Testis (tissue), 3 donors: ENCODE results near the gene FBXO24. TPM values are rescaled to one million over a fixed set of nuclear protein-coding genes. Genes with fewer than 3 reads are reported as not detected.

Experiments
- DNase-seq: peaks from one replicate; pipeline ENCODE4 v3.0.0-alpha.2; 2019
- H3K27ac ChIP-seq, 2 donors: fragments of 200-600 bp; sonication (generic); one replicate each; pipeline ENCODE4 v1.5.1; 2019
- H3K27me3 ChIP-seq: fragments of 200-600 bp; sonication (generic); one replicate; pipeline ENCODE4 v1.5.1; 2019
- H3K36me3 ChIP-seq: fragments of 200-600 bp; sonication (generic); one replicate; pipeline ENCODE4 v1.5.1; 2017; ENCODE audit warnings: low read depth; ENCODE audit errors: missing control alignments
- H3K4me1 ChIP-seq: fragments of 200-600 bp; sonication (generic); one replicate; pipeline ENCODE4 v1.5.1; 2019
- H3K4me3 ChIP-seq, 2 donors: fragments of 200-600 bp; sonication (generic); one replicate each; pipeline ENCODE4 v1.5.1; 2017 to 2019
- H3K9me3 ChIP-seq: fragments of 200-600 bp; sonication (generic); one replicate; pipeline ENCODE4 v1.5.1; 2017
- CTCF ChIP-seq, 3 experiments: fragments of 450-650 bp in 2 of 3; fragments of 200-600 bp in 1 of 3; sonication (generic) in 1 of 3; IDR thresholded peaks; one replicate each; pipeline ENCODE4 v1.5.1; 2016 to 2019; ENCODE audit warnings: antibody characterized with exemption in 3 of 3, mild to moderate bottlenecking in 2 of 3, moderate library complexity in 1 of 3
- POLR2A ChIP-seq: fragments of 450-650 bp; IDR thresholded peaks from one replicate; pipeline ENCODE4 v1.6.1; 2017; ENCODE audit warnings: antibody characterized with exemption, mild to moderate bottlenecking, moderate library complexity
- WGBS, 2 donors: methylation state at CpG; one replicate each; pipeline ENCODE4 v1.1.5; 2018; 5-methylcytosine and 5-hydroxymethylcytosine counted together
- intact Hi-C: fragments of 100-400 bp; cut with DNase I; formaldehyde crosslinking; loops from one replicate; pipeline ENCODE4 v1.15.1; 2023; ENCODE audit warnings: low total_unique reads
- polyA plus RNA-seq: library from polyadenylated mRNA; stranded (reverse); fragments of 350-450 nt; fragmentation: Illumina TruSeq; extraction: RNeasy Lipid Tissue Mini Kit (QIAGEN cat#74804); gene quantifications from one replicate; pipeline ENCODE4 v1.2.3, GENCODE V29; 2014; ENCODE audit warnings: low read depth, low replicate concordance; ENCODE audit not compliant: insufficient read depth
- small RNA-seq, 2 donors: library from RNA; depleted of rRNA; stranded (forward); fragments of <200 nt; gene quantifications; one replicate each; pipeline ENCODE3, GENCODE V24; 2016
- total RNA-seq, 2 donors: library from RNA; depleted of rRNA; stranded (reverse); fragments of >200 nt; gene quantifications; one replicate each; pipeline ENCODE4 v1.2.3, GENCODE V29; 2016

Gene FBXO24
- total and polyA plus RNA-seq, 3 donors from 2014 or later = 37.5 to 112 (median 74.5) TPM

- Histone ChIP-seq H3K27me3 (no peaks in the 10 kb centered on the region), H3K4me3 (no peak overlapping the region), H3K4me1 (no peaks in the 10 kb centered on the region), H3K9me3 (no peaks in the 10 kb centered on the region), H3K36me3 (no peaks in the 10 kb centered on the region), H3K27ac (no peak overlapping the region)
- intact Hi-C loops = no loop called here
- no peak for TF ChIP-seq CTCF (IDR thresholded peaks at IDR 0.05)
- TF ChIP-seq POLR2A = no peak
- no peak for DNase-seq
- 83 to 88% methylated on average over 11 to 15 of the region's 15 CpGs for WGBS, 2 donors
Measured at GRCh38 chr7:100649826-100650565, 63.9 kb downstream of the FBXO24 start.

Small RNA genes lying within 50 kb of the gene (small RNA-seq; reads per million reads assigned to genes)
- gene SAP25 = 0 reads per million in 2 donors

Other genes starting within 250 kb of the FBXO24 start
- 100 to 1,000 TPM; 155 to 258 TPM for gene PILRB, start 228.2 kb upstream of the FBXO24 start, total RNA-seq
- gene PILRB, start 228.2 kb upstream of the FBXO24 start, polyA plus RNA-seq = 126 TPM
- 10 to 100 TPM; 12.0 to 18.0 TPM for gene PILRA, start 212.8 kb upstream of the FBXO24 start, total RNA-seq
- gene PILRA, start 212.8 kb upstream of the FBXO24 start, polyA plus RNA-seq = 16.3 TPM
- 100 to 1,000 TPM in 1 of 2 donors, 10 to 100 TPM in 1; 83.5 to 145 TPM for gene ZCWPW1, start 157.6 kb upstream of the FBXO24 start, total RNA-seq
- 96.5 TPM for gene ZCWPW1, start 157.6 kb upstream of the FBXO24 start, polyA plus RNA-seq
- 10 to 100 TPM; 74.6 to 89.3 TPM for gene MEPCE, start 156.5 kb upstream of the FBXO24 start, total RNA-seq
- gene MEPCE, start 156.5 kb upstream of the FBXO24 start, polyA plus RNA-seq = 182 TPM
- 100 to 1,000 TPM in 1 of 2 donors, 10 to 100 TPM in 1; 97.6 to 128 TPM for gene PPP1R35, start 149.8 kb upstream of the FBXO24 start, total RNA-seq
- gene PPP1R35, start 149.8 kb upstream of the FBXO24 start, polyA plus RNA-seq = 76.4 TPM
- 10 to 100 TPM; 34.0 to 45.8 TPM for gene SPACDR, start 122.1 kb upstream of the FBXO24 start, total RNA-seq
- 84.9 TPM for gene SPACDR, start 122.1 kb upstream of the FBXO24 start, polyA plus RNA-seq
- gene TSC22D4, start 107.1 kb upstream of the FBXO24 start, total RNA-seq = 100 to 1,000 TPM; 135 to 165 TPM
- 57.4 TPM for gene TSC22D4, start 107.1 kb upstream of the FBXO24 start, polyA plus RNA-seq
- gene NYAP1, start 102.4 kb upstream of the FBXO24 start, total RNA-seq = 10 to 100 TPM; 24.7 to 27.3 TPM
- 15.7 TPM for gene NYAP1, start 102.4 kb upstream of the FBXO24 start, polyA plus RNA-seq
- gene AGFG2, start 47.1 kb upstream of the FBXO24 start, total RNA-seq = 10 to 100 TPM; 62.0 to 67.2 TPM
- 51.4 TPM for gene AGFG2, start 47.1 kb upstream of the FBXO24 start, polyA plus RNA-seq
- gene SAP25, start 12.4 kb upstream of the FBXO24 start, total RNA-seq = 10 to 100 TPM; 28.4 to 29.9 TPM
- 30.3 TPM for gene SAP25, start 12.4 kb upstream of the FBXO24 start, polyA plus RNA-seq
- gene LRCH4, start 199 bp upstream of the FBXO24 start, total RNA-seq = 100 to 1,000 TPM; 314 to 378 TPM
- gene LRCH4, start 199 bp upstream of the FBXO24 start, polyA plus RNA-seq = 159 TPM
- 10 to 100 TPM; 26.0 to 30.2 TPM for gene PCOLCE, start 16.0 kb downstream of the FBXO24 start, total RNA-seq
- gene PCOLCE, start 16.0 kb downstream of the FBXO24 start, polyA plus RNA-seq = 104 TPM
- gene MOSPD3, start 26.2 kb downstream of the FBXO24 start, total RNA-seq = 10 to 100 TPM; 40.6 to 78.9 TPM
- 62.8 TPM for gene MOSPD3, start 26.2 kb downstream of the FBXO24 start, polyA plus RNA-seq
- gene TFR2, start 55.2 kb downstream of the FBXO24 start, total RNA-seq = 1 to 10 TPM in 1 of 2 donors, under 1 TPM in 1; 0.87 to 1.5 TPM
- gene TFR2, start 55.2 kb downstream of the FBXO24 start, polyA plus RNA-seq = 1.1 TPM
- gene ACTL6B, start 70.1 kb downstream of the FBXO24 start, total RNA-seq = 1 to 10 TPM in 1 of 2 donors, under 1 TPM in 1; 0.79 to 1.2 TPM
- gene ACTL6B, start 70.1 kb downstream of the FBXO24 start, polyA plus RNA-seq = 2.1 TPM
- gene GNB2, start 87.4 kb downstream of the FBXO24 start, total RNA-seq = 100 to 1,000 TPM; 195 to 325 TPM
- gene GNB2, start 87.4 kb downstream of the FBXO24 start, polyA plus RNA-seq = 200 TPM
- 100 to 1,000 TPM; 105 to 106 TPM for gene GIGYF1, start 107.9 kb downstream of the FBXO24 start, total RNA-seq
- 40.5 TPM for gene GIGYF1, start 107.9 kb downstream of the FBXO24 start, polyA plus RNA-seq
- gene POP7, start 119.8 kb downstream of the FBXO24 start, total RNA-seq = 10 to 100 TPM; 33.6 to 39.4 TPM
- 21.6 TPM for gene POP7, start 119.8 kb downstream of the FBXO24 start, polyA plus RNA-seq
- gene EPO, start 134.1 kb downstream of the FBXO24 start, total RNA-seq = under 1 TPM; 0.63 to 0.93 TPM
- 0.65 TPM for gene EPO, start 134.1 kb downstream of the FBXO24 start, polyA plus RNA-seq
- 1 to 10 TPM; 1.6 to 1.7 TPM for gene ZAN, start 147.3 kb downstream of the FBXO24 start, total RNA-seq
- 3.0 TPM for gene ZAN, start 147.3 kb downstream of the FBXO24 start, polyA plus RNA-seq
- 10 to 100 TPM; 35.9 to 49.6 TPM for gene EPHB4, start 241.2 kb downstream of the FBXO24 start, total RNA-seq
- gene EPHB4, start 241.2 kb downstream of the FBXO24 start, polyA plus RNA-seq = 30.5 TPM